GM12878 (cell line): ENCODE measurements around the gene CBARP. TPM values are rescaled to one million over a fixed set of nuclear protein-coding genes. Genes with fewer than 3 reads are reported as not detected.

ENCODE experiments used
- ATAC-seq: fragments of 200-7000 bp; cut with Tn5 transposase; 3 replicates; pipeline ENCODE4 v1.9.1; 2020; ENCODE audit warnings: mild to moderate bottlenecking, moderate library complexity
- BruUV-seq: library from RNA; stranded (reverse); fragments of 400-500 nt; replicated peaks from 2 replicates; lab custom pipeline; 2021; lab: Mats Ljungman, UMichigan
- CTCF ChIA-PET: fragments of 300-600 bp; sonication (Branson Sonifier 250); formaldehyde crosslinking; extraction: SDS; loops from one replicate; lab custom pipeline; 2021; ENCODE audit warnings: inconsistent platforms; lab: Yijun Ruan, JAX
- POLR2A ChIA-PET: fragments of 350-600 bp; formaldehyde crosslinking; extraction: SDS; loops from one replicate; lab custom pipeline; 2021; ENCODE audit warnings: inconsistent platforms; lab: Charles Lee
- RAD21 ChIA-PET: fragments of 300-600 bp; sonication (Branson Sonifier 250); formaldehyde crosslinking; loops from one replicate; lab custom pipeline; 2023; ENCODE audit warnings: antibody characterized with exemption; ENCODE audit not compliant: unreplicated experiment; lab: Charles Lee
- SMC1A ChIA-PET: fragments of 300-600 bp; sonication (Branson Sonifier 250); formaldehyde crosslinking; loops from one replicate; lab custom pipeline; 2023; ENCODE audit not compliant: unreplicated experiment, uncharacterized antibody; lab: Charles Lee
- DNase-seq: peaks from one replicate; pipeline ENCODE4 v3.0.0-alpha.2; 2011; ENCODE audit warnings: low read depth, low spot score
- FAIRE-seq: peaks from 3 replicates; lab custom pipeline; 2011; peaks lifted over from hg19 to GRCh38; lab: Jason Lieb, UNC
- H2AFZ ChIP-seq: 2 replicates; pipeline ENCODE4 v1.6.0; 2011; ENCODE audit warnings: low read depth, low read length, control low read depth; ENCODE audit not compliant: control insufficient read depth
- H3K27ac ChIP-seq: 2 replicates; pipeline ENCODE4 v1.5.1; 2011; ENCODE audit warnings: control low read depth; ENCODE audit not compliant: control insufficient read depth, insufficient read depth
- H3K27me3 ChIP-seq, 2 experiments: replicated peaks in 1 of 2; 2 replicates each; pipeline versions ENCODE4 v1.6.0 to v1.6.1; 2011; ENCODE audit warnings: low read length in 1 of 2; ENCODE audit not compliant: control insufficient read depth in 2 of 2, insufficient read depth in 2 of 2
- H3K36me3 ChIP-seq, 2 experiments: 2 replicates each; pipeline ENCODE4 v1.5.1; 2011; ENCODE audit warnings: low read length in 1 of 2; ENCODE audit not compliant: control insufficient read depth in 2 of 2, insufficient read depth in 2 of 2
- H3K4me1 ChIP-seq: 2 replicates; pipeline ENCODE4 v1.6.1; 2011; ENCODE audit warnings: mild to moderate bottlenecking, low read length, moderate library complexity, mixed read lengths; ENCODE audit not compliant: control insufficient read depth, insufficient read depth
- H3K4me2 ChIP-seq: 2 replicates; pipeline ENCODE4 v1.6.0; 2011; ENCODE audit warnings: control low read depth; ENCODE audit not compliant: control insufficient read depth, insufficient read depth
- H3K4me3 ChIP-seq: fragments of 200-600 bp; sonication (generic); 2 replicates; pipeline ENCODE4 v1.5.1; 2016
- H3K79me2 ChIP-seq: 2 replicates; pipeline ENCODE4 v1.6.0; 2011; ENCODE audit warnings: low read length; ENCODE audit not compliant: control insufficient read depth, insufficient read depth
- H3K9ac ChIP-seq: 2 replicates; pipeline ENCODE4 v1.8.0; 2011; ENCODE audit warnings: low read length, control low read depth, mixed read lengths; ENCODE audit not compliant: control insufficient read depth, insufficient read depth
- H3K9me3 ChIP-seq: replicated peaks from 3 replicates; pipeline ENCODE4 v1.5.1; 2011; ENCODE audit warnings: mild to moderate bottlenecking, low read length; ENCODE audit not compliant: control insufficient read depth, insufficient read depth
- H4K20me1 ChIP-seq: 2 replicates; pipeline ENCODE4 v1.6.0; 2011; ENCODE audit not compliant: control insufficient read depth, insufficient read depth
- BHLHE40 ChIP-seq, 2 experiments: fragments of 450-650 bp in 1 of 2; IDR thresholded peaks; 2 replicates each; pipeline ENCODE4 v1.6.1; 2011 to 2017; ENCODE audit warnings: low read depth in 2 of 2, borderline replicate concordance in 1 of 2, improper control_type of control experiment in 1 of 2, low read length in 1 of 2, mild to moderate bottlenecking in 1 of 2
- HDGF ChIP-seq: fragments of 450-650 bp; IDR thresholded peaks from 2 replicates; pipeline ENCODE4 v1.6.1; 2016; ENCODE audit warnings: antibody characterized with exemption
- MTA2 ChIP-seq: fragments of 450-650 bp; IDR thresholded peaks from 2 replicates; pipeline ENCODE4 v1.6.1; 2016; ENCODE audit warnings: low read depth, mild to moderate bottlenecking, moderate library complexity
- NBN ChIP-seq: fragments of 450-650 bp; IDR thresholded peaks from 2 replicates; pipeline ENCODE4 v1.6.1; 2016
- NR2F1 ChIP-seq: fragments of 450-650 bp; conservative IDR thresholded peaks from 2 replicates; pipeline ENCODE4 v1.6.1; 2017; ENCODE audit warnings: mild to moderate bottlenecking
- PAX5 ChIP-seq: IDR thresholded peaks from 2 replicates; pipeline ENCODE4 v1.6.1; 2011; ENCODE audit warnings: low read depth, low read length, borderline replicate concordance
- SIN3A ChIP-seq: IDR thresholded peaks from 2 replicates; pipeline ENCODE4 v1.6.1; 2012; ENCODE audit warnings: low read depth, low read length, improper control_type of control experiment
- STAT3 ChIP-seq: IDR thresholded peaks from 2 replicates; pipeline ENCODE4 v1.6.1; 2011; ENCODE audit warnings: low read depth, low read length, improper control_type of control experiment
- TBL1XR1 ChIP-seq: IDR thresholded peaks from 2 replicates; pipeline ENCODE4 v1.6.1; 2012; ENCODE audit warnings: low read depth, low read length, improper control_type of control experiment
- WGBS: methylation state at CpG from one replicate; pipeline ENCODE4 v1.1.6; 2016; ENCODE audit warnings: low lambda C conversion rate; ENCODE audit not compliant: insufficient replicate concordance, insufficient coverage; ENCODE audit errors: missing lambda C conversion rate; 5-methylcytosine and 5-hydroxymethylcytosine counted together
- in situ Hi-C: fragments of 300-500 bp; cut with MboI; formaldehyde crosslinking; loops from 9 replicates; pipeline ENCODE4 v1.14.3; 2018; ENCODE audit warnings: mixed read lengths
- intact Hi-C: fragments of 100-400 bp; cut with micrococcal nuclease; formaldehyde crosslinking; loops from one replicate; pipeline ENCODE4 v1.14.2; 2022; ENCODE audit not compliant: unreplicated experiment
- polyA plus RNA-seq, 11 experiments: library from polyadenylated mRNA; depleted of rRNA in 4 of 11; unstranded in 6 of 11; stranded (reverse) in 5 of 11; fragments of >200 nt; fragmentation: Nextera tagmentation in 4 of 11; fragmentation: Illumina TruSeq in 1 of 11; extraction: Ambion mirVana in 4 of 11; extraction: Trizol in 1 of 11; gene quantifications; 1 replicate in 1 of 11; 2 replicates in 10 of 11; pipeline versions ENCODE4 v1.2.1 to v1.2.3, GENCODE V29; 2011 to 2016; ENCODE audit warnings: inconsistent platforms in 2 of 11, missing spikeins in 2 of 11, low read depth in 1 of 11
- total RNA-seq, 4 experiments: library from RNA; depleted of rRNA in 3 of 4; stranded (reverse); fragments of >200 nt in 3 of 4; fragmentation: Illumina TruSeq in 1 of 4; extraction: Trizol in 1 of 4; gene quantifications; 2 replicates each; pipeline versions ENCODE4 v1.2.1 to v1.2.3, GENCODE V29; 2013 to 2021
- TF ChIP-seq, protein P1 (sequence below): fragments of 450-650 bp; IDR thresholded peaks from 2 replicates; pipeline ENCODE4 v1.6.1; 2016; ENCODE audit warnings: mild to moderate bottlenecking

The CBARP gene
- total and polyA plus RNA-seq, 10 of the 15 experiments (the other 5 are each of a cell fraction or from before 2014, with no cell fraction given), result 0.04 to 0.59 (median 0.18) TPM; not detected in 3

DNA sequence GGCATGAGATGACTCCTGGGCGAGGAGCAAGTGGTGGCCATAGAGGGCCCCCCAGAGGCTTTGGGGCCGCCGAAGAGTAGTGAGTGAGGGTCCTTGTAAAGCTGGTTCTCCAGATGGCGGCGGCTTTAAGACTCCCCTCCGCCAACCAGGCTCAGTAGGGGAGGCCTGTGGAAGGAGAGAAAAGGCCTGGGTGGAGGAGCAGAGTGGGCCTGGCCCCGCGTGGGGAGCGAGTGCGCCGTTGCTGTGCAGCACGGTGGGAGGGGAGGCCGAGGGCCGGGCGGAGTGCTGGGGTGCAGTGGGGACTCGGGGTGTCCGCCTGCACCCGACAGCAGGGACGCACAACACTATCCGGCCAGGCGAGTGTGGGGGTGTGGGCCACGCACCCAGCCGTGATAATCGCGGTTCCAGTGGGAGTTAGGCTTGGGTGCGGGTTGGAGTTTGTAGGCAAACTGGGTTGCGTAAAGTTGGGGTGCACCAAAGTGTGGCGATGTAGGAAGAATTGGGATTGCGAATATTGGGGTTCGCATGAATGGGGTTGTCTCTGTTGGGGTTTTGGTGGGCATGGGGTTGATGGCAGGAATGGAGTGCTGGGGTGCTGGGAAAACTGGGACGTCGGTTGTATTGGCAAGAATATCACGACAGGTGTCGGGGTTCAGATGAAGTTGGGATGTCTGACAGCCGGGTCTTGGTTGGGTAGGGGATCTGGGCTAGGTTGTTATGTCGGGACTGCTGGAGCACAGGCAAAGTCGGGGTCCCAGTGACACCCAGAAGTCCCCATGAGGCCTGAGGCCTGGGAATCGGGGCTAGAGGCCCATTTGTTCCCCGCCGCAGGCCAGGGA is 30.6 kb upstream of the CBARP start:
- H3K4me1 ChIP-seq, result peaks cover 52% of the 10 kb centered on the region
- ChIA-PET CTCF (interaction anchor here (0.6 to 7.2 kb wide), 5 partner anchors 12 to 229 kb away, joined by 3 to 363 read pairs (median 3); partner anchors contain the start of genes ABCA7 and ATP5F1D), SMC1A (interaction anchor here (0.6 to 7.3 kb wide), 3 partner anchors 12 to 96 kb away, joined by 3 to 172 read pairs (median 3); partner anchors contain the start of gene ATP5F1D), RAD21 (interaction anchor here (0.5 to 5.1 kb wide), 11 partner anchors 8 to 211 kb away, joined by 3 to 336 read pairs (median 6); partner anchors contain the start of gene ATP5F1D), POLR2A (interaction anchor here (0.5 to 8.7 kb wide), 20 partner anchors 8 to 405 kb away, joined by 3 to 184 read pairs (median 4); partner anchors contain the start of genes ARHGAP45, ATP5F1D and SBNO2)
- H3K9me3 ChIP-seq, result no peaks in the 10 kb centered on the region
- 0 out of 2 replicates have a peak, but pooled peaks have one; percentile 45 for TF ChIP-seq NR2F1
- TF ChIP-seq BHLHE40 (IDR thresholded peaks at IDR 0.05; ENCODE audit: borderline replicate concordance in 1 of 2, low read depth in 2 of 2, low read length in 1 of 2), result peak in 1 of 2 experiments; percentile 98; a peak in 2 of 4 replicates
- TF ChIP-seq SIN3A, result 0 out of 2 replicates have a peak, but pooled peaks have one; percentile 58
- 0 out of 2 replicates have a peak, but pooled peaks have one; percentile 22 for TF ChIP-seq NBN
- TF ChIP-seq STAT3, result no peak
- TF ChIP-seq TBL1XR1, result peak; percentile 3; the same call in 1 of the 2 replicates
- 0 out of 2 replicates have a peak, but pooled peaks have one; percentile 11 for TF ChIP-seq MTA2
- TF ChIP-seq, protein P1, sequence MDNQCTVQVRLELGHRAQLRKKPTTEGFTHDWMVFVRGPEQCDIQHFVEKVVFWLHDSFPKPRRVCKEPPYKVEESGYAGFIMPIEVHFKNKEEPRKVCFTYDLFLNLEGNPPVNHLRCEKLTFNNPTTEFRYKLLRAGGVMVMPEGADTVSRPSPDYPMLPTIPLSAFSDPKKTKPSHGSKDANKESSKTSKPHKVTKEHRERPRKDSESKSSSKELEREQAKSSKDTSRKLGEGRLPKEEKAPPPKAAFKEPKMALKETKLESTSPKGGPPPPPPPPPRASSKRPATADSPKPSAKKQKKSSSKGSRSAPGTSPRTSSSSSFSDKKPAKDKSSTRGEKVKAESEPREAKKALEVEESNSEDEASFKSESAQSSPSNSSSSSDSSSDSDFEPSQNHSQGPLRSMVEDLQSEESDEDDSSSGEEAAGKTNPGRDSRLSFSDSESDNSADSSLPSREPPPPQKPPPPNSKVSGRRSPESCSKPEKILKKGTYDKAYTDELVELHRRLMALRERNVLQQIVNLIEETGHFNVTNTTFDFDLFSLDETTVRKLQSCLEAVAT, result 0 out of 2 replicates have a peak, but pooled peaks have one; percentile 33
- no peak for TF ChIP-seq HDGF
- TF ChIP-seq PAX5, result peak; percentile 99
- ATAC-seq (no peak), DNase-seq (no peak), FAIRE-seq (no peak)
- peak overlapping the region; percentile 46; the same call in 1 of the 2 replicates for H3K4me2 ChIP-seq
- intact Hi-C loops, result loop anchor here (1.0 kb wide), 1 partner anchor 8 kb away; no protein-coding TSS in a partner anchor
- no peaks in the 10 kb centered on the region for H3K27me3 ChIP-seq
- H2AFZ ChIP-seq, result no peak overlapping the region; the same call in 1 of the 2 replicates
- WGBS, result 38% methylated on average over 32 of the region's 40 CpGs
- H4K20me1 ChIP-seq, result no peaks in the 10 kb centered on the region; the same call in 1 of the 2 replicates
- H3K79me2 ChIP-seq, result peaks cover 40% of the 10 kb centered on the region
- no TSS peak for BruUV-seq
- H3K9ac ChIP-seq, result no peak overlapping the region
- H3K27ac ChIP-seq, result no peak overlapping the region
- in situ Hi-C loops, result loop anchor here (10.0 kb wide), 1 partner anchor 816 kb away; no protein-coding TSS in a partner anchor
- H3K36me3 ChIP-seq, result peaks cover 19 to 22% of the 10 kb centered on the region in 2 experiments
- H3K4me3 ChIP-seq, result no peak overlapping the region
